NOMO-1 (cell line): ENCODE data around the gene ENOX1.
"Not testable (repeated sequence)": the region's sequence is repeated elsewhere in the genome, so short reads cannot be mapped to it uniquely, and the experiment has no call there.

Experiments used
- DNase-seq, 2 experiments: peaks; one replicate each; lab custom pipeline; 2025; ENCODE audit not compliant: unreplicated experiment in 2 of 2; lab: John Stamatoyannopoulos, UW

The ENOX1 gene

DNA sequence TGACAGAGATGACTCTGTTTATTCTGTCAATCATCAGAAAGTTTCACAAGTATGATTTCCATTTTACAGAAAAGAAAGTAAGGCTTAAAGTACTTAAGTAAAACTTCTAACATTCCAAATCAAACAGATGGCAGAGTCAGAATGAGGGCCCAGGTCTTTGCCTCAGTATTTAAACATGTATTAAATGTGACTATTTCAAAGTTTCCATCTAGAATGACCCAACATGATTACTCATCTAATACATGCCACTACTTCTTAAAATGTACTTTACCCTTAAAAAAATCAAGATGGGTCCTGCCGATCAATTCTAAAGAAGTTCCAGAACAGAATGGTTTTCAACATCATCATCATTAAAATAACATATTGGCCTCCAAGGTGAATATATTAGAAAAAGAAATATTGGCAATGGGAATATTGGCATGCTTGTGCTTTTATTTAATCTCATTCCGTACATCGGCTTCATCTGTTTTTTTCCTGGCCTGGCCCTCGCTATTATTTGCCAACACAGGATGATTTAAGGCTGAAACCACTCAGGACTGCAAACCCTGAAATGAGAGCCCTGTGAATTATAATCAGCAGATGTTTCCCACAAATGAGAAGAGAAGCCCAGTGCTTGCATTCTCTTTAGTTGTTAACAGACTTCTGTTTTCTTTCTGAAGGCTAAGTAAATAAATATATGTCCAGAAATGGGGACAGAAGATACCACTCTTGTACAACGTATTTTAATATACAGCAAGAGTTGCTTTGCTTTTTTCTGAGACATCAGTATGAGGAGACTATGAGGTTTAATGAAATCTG, 423.4 kb downstream of the ENOX1 start:
- DNase-seq = no peak

DNA sequence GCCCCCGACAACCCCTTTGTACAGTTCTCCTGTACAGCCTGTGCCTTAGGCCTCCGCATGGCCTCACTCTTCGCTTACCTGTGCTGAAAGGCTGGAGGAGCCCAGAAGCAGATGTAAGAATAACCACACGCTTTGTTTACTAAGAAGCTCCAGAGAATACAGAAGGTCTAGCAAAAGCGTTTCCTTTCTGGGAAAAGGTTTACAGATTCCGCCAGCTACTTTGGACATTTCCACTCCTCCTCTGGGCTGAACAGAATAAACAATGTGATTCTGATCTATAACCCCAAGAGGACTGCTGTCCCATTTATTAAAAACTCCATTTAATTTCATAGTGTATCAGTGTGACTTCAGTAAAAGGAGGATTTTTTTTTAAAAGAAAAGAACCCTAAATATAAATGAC, 424.2 kb downstream of the ENOX1 start:
- no peak for DNase-seq

GRCh38 chr13:43360892-43361610, 425.7 kb downstream of the ENOX1 start:
- no peak for DNase-seq

DNA sequence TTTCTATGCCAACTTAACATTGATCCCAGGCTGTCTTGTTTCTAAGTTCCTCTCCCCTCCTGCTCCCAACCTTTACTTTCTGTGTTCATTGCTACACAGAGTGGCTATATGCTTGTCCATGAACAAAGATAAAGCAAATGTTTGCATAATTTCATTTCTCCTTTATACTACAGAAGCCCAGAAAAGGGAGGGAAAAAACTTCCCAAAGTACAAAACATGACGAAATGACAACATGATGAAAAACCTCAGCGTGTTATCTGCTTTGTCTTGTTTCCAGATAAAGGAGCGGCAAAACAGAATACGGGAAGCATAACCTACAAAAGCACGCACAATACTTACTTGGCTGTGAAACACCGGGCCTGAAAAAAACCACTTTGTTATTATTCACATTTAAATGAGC, 426.6 kb downstream of the ENOX1 start:
- DNase-seq = no peak

DNA sequence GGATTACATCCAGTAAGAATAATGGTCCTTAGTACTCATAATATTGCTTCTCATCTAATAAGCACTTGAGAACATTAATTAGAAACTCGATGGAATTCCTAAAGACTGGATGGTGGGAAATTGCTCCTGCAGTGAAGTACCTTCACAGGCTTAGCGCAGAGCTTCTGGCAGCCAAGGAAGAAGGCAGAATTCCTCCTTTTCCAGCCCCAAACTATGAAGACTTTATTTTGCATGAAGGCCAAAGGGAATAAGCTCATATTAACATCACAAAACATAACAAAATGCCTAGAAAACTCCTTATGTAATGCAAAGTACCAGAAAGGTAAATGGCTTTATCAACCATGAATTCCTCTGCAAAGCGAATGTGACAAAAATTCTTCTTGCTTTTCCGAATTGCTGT, 427.2 kb downstream of the ENOX1 start:
- DNase-seq = no peak

- no peak for DNase-seq
Measured at GRCh38 chr13:43357564-43357963, 429.2 kb downstream of the ENOX1 start.

GRCh38 chr13:43356567-43356966, 430.2 kb downstream of the ENOX1 start:
- DNase-seq = peak; percentile 86 to 88

- DNase-seq = no peak
Measured at GRCh38 chr13:43355774-43356173, 431.0 kb downstream of the ENOX1 start.

- no peak for DNase-seq
Measured at GRCh38 chr13:43354153-43354945, 432.4 kb downstream of the ENOX1 start.

DNA sequence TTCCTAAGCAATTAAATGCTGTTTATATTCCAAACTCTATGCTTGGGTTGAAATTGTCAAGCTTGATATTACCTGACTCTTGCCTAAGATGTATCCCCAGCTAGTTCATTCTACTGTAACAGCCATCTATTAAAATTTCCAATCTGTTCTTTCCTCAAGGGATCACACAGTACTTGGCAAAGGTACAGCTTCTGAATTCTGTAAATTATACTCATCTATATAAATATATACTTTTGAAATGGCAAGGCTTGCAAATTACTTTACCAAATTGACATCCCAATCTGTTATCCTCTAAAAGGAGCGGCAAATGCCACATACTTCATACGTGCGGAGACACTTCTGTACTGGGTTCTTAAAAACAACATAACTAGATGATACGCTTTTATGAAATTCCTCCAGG, 433.1 kb downstream of the ENOX1 start:
- no peak for DNase-seq

DNA sequence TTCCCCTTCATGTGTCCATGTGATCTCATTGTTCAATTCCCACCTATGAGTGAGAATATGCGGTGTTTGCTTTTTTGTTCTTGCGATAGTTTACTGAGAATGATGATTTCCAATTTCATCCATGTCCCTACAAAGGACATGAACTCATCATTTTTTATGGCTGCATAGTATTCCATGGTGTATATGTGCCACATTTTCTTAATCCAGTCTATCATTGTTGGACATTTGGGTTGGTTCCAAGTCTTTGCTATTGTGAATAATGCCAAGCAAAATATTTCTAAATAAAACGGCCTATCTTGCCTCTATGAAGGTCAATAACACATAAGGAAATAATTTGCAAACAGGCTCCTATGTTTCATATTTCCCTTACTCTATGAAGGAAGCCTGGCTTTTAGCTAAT, 435.2 kb downstream of the ENOX1 start:
- not testable (repeated sequence) for DNase-seq

DNA sequence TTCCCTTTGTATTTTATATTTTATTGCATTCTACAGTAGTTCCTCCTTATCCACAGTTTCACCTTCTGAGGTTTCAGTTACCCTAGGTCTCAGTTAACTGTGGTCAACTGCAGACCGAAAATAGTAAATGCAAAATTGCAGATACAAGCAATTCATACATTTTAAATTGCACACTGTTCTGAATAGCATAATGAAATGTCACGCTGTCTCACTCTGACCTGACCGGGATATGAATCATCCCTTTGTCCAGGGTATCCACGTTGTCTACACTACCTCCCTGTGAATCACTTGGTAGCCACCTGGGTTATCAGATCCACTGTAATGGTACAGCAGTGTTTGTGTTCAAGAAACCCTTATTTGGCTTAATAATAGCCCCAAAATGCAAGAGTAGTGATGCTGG, 438.4 kb downstream of the ENOX1 start:
- peak in 1 of 2 experiments; percentile 53 for DNase-seq

GRCh38 chr13:43347877-43348276, 438.9 kb downstream of the ENOX1 start:
- no peak for DNase-seq

DNA sequence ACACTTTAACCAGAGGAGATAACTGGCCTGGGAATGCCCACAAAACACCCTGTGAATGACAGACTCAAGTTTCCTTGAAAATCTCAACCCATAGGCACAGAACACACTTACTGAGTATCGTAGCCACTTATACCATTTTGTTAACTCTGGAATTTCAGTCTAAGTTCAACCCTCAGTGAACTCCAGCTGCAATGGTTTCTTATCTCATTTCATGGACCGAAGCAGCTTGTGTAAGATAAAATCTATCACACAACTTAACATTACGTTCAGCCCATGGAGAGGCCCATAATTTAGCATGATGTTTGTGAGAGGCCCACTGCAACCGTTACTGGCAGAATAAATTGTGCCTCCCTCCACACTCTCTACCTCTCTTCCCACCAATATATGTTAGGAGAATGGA, 440.3 kb downstream of the ENOX1 start:
- no peak for DNase-seq

- no peak for DNase-seq
Measured at GRCh38 chr13:43343645-43344044, 443.1 kb downstream of the ENOX1 start.

DNA sequence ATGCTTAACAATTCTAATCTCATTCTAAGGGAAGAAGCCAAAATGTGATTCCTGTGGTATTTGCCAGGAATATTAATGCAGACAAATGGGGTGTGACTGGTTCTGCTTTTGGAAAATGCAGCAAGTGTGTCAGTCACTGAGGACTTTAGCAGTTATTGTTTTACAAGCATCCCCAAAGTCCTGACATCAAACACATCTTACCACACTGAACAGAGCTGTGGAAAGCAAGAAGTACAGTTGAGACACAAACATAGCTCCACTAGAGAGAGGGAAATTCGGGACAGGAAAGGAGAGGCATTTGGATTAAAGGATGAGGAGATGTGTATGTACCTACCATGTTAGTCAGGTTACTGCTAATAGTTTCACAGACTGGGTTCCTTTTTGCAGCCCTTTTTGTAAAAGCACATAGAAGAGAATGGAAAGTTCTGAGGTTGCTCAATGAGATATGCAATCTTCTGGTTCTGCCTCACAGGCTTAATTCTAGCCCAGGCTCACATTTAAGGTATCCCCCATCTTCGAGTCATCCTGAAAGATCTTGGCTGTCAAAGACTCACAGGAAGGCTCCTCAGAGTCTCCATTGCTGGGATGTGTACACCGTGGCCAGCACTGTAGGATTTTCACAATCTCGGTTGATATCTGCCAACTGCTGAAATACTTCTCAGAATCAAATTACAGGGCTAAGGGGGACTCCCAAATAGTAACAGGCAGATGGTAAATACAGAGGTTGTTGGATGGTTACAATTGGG, 446.8 kb downstream of the ENOX1 start:
- no peak for DNase-seq

DNA sequence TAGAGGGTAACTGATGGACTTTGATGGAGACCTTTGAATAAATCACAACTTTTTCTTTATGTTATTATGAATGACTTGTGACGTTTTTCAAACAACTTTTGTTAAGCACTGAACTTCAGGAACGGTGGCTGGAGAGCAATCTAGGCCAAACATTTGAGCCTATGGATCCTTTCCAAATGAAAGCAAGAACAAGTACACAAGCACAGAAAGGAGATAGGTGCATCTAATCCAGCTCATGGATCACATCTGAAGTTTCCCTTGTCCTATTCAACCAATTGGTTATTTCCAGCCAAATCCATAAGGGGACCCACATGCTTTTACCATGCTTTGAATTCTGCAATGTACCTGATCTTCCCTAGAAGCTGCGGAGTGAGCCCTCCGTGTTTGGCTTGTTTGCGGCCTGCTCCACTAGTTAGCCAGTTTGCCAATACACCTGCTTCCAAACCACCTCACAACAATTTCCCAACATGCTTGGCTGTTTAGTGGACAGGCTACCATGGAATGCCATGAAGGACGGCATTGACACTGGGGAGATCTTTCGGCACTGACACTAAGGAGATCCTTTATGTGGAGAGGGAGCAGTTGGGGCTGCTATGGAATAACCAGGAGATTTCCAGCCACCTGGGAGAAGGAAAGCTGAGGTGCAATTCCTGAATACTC, 447.5 kb downstream of the ENOX1 start:
- no peak for DNase-seq

DNA sequence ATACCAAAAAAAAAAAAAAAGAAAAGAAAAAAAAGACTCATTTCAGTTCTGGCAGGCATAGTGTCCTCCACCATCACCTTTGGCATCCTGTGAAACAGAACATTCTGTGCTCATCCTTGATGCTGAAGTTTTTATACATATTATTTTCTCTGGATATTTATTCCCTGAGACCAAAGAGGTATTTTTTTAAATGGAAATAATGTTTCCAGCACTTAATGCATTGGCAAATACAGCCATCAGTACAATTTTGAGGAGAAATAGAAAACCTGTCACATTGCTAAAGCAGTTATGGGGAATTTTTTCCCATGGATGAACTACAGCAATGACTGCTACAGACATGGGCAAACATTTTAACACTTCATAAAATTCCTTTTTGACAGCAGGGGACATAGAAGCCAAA, 451.0 kb downstream of the ENOX1 start:
- DNase-seq = no peak

- no peak for DNase-seq
Measured at GRCh38 chr13:43333176-43333575, 453.6 kb downstream of the ENOX1 start.

GRCh38 chr13:43331672-43332071, 455.1 kb downstream of the ENOX1 start:
- no peak for DNase-seq
